Measurements from ENCODE around the gene KRABD2.
"Not testable (repeated sequence)": the region's sequence is repeated elsewhere in the genome, so short reads cannot be mapped to it uniquely, and the experiment has no call there.

The KRABD2 gene

GRCh38 chr17:8362651-8363332 lies 13.7 kb downstream of the KRABD2 start:
- DNase-seq (ENCODE audit: low read depth in 2 of 2) = no peak

GRCh38 chr17:8360751-8361150 lies 15.8 kb downstream of the KRABD2 start:
- peak in 1 of 2 donors; percentile 43 for DNase-seq (ENCODE audit: low read depth in 2 of 2)

- peak; percentile 73 to 86 for DNase-seq (ENCODE audit: low read depth in 2 of 2)
Observed at GRCh38 chr17:8360260-8360659, 16.2 kb downstream of the KRABD2 start.

GRCh38 chr17:8359769-8360168 lies 16.7 kb downstream of the KRABD2 start:
- DNase-seq (ENCODE audit: low read depth in 2 of 2) = peak; percentile 87 to 95

- DNase-seq (ENCODE audit: low read depth in 2 of 2) = no peak
Observed at GRCh38 chr17:8357910-8358309, 18.6 kb downstream of the KRABD2 start.

- DNase-seq (ENCODE audit: low read depth in 2 of 2) = no peak
Observed at GRCh38 chr17:8354236-8354635, 22.3 kb downstream of the KRABD2 start.

- no peak for DNase-seq (ENCODE audit: low read depth in 2 of 2)
Observed at GRCh38 chr17:8353736-8354135, 22.8 kb downstream of the KRABD2 start.

- DNase-seq (ENCODE audit: low read depth in 2 of 2) = no peak
Observed at GRCh38 chr17:8350339-8350738, 26.2 kb downstream of the KRABD2 start.

- DNase-seq (ENCODE audit: low read depth in 2 of 2) = not testable (repeated sequence)
Observed at GRCh38 chr17:8347001-8347400, 29.5 kb downstream of the KRABD2 start.

GRCh38 chr17:8345951-8346665 lies 30.4 kb downstream of the KRABD2 start:
- DNase-seq (ENCODE audit: low read depth in 2 of 2) = no peak

GRCh38 chr17:8345052-8345690 lies 31.3 kb downstream of the KRABD2 start:
- no peak for DNase-seq (ENCODE audit: low read depth in 2 of 2)

- no peak for DNase-seq (ENCODE audit: low read depth in 2 of 2)
Observed at GRCh38 chr17:8341456-8341855, 35.0 kb downstream of the KRABD2 start.

- DNase-seq (ENCODE audit: low read depth in 2 of 2) = no peak
Observed at GRCh38 chr17:8339540-8339939, 37.0 kb downstream of the KRABD2 start, which contains the start of gene ODF4. Gene ODF4, plus strand, starts transcription at chr17:8339840. Its CDS starts 212 bp downstream, at chr17:8340052.

- no peak for DNase-seq (ENCODE audit: low read depth in 2 of 2)
Observed at GRCh38 chr17:8338753-8339140, 37.8 kb downstream of the KRABD2 start.

GRCh38 chr17:8337802-8338752 lies 38.4 kb downstream of the KRABD2 start:
- no peak for DNase-seq (ENCODE audit: low read depth in 2 of 2)

- DNase-seq (ENCODE audit: low read depth in 2 of 2) = no peak
Observed at GRCh38 chr17:8333281-8333680, 43.2 kb downstream of the KRABD2 start.

GRCh38 chr17:8332688-8333087 lies 43.8 kb downstream of the KRABD2 start:
- no peak for DNase-seq (ENCODE audit: low read depth in 2 of 2)

GRCh38 chr17:8332128-8332527 lies 44.4 kb downstream of the KRABD2 start:
- DNase-seq (ENCODE audit: low read depth in 2 of 2) = no peak

GRCh38 chr17:8327303-8327649 lies 49.2 kb downstream of the KRABD2 start:
- no peak for DNase-seq (ENCODE audit: low read depth in 2 of 2)

Data from dermis microvascular lymphatic vessel endothelial cell (primary cell).